Measurements from ENCODE around the gene LRP1B. TPM values are rescaled to one million over a fixed set of nuclear protein-coding genes. Genes with fewer than 3 reads are reported as not detected.
"Not testable (repeated sequence)": the region's sequence is repeated elsewhere in the genome, so short reads cannot be mapped to it uniquely, and the experiment has no call there.

LRP1B gene
- total RNA-seq, 1 donor from 2014 or later: 71.4 TPM

GRCh38 chr2:142100970-142101369 lies 29.8 kb downstream of the LRP1B start:
- no peak for DNase-seq

GRCh38 chr2:142100139-142100873 lies 30.5 kb downstream of the LRP1B start:
- DNase-seq: no peak

GRCh38 chr2:142097711-142098110 lies 33.1 kb downstream of the LRP1B start:
- DNase-seq: no peak

GRCh38 chr2:142095647-142096046 lies 35.2 kb downstream of the LRP1B start:
- DNase-seq: no peak

DNA sequence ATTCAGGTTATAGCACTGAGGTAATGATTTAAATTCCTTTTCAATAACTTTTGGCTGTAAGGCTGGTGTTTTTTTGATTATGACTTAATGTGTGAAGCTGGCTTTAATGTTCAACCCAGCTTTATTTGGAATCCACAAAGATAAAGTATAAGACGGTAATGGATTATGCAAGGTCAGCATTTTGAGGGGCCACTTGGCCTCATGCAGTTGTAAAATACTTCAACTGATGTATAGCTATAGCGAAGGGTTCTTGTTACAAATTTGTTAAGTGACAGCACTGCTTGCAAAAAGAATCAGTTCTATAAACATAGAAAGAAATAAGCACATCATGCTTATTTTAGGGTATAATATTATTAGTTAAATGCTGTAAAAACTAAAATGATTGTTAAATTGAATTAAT lies 36.6 kb downstream of the LRP1B start:
- DNase-seq: no peak

GRCh38 chr2:142088058-142088568 lies 42.7 kb downstream of the LRP1B start:
- no peak for DNase-seq

- DNase-seq: not testable (repeated sequence)
These were observed 43.2 kb downstream of the LRP1B start for GRCh38 chr2:142087585-142087984.

DNA sequence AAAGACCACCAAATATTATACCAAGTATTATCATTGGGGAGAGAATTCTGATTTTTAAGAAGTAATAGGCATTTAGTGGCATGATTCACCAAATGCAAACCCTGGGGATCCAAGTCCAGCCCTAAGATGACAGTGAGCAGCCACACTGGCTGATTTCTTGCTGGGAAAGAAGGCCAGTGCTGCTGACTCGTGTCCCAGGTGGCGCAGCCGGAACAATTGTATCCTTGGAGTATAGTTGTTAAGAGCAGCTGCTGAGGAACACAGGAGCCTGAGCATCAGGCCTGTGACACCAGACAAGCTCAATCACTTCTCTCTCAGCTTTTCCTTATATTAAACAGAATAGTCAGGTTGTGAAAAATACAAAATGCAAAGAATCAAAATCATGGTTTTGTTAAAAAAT lies 48.4 kb downstream of the LRP1B start:
- DNase-seq: no peak

DNA sequence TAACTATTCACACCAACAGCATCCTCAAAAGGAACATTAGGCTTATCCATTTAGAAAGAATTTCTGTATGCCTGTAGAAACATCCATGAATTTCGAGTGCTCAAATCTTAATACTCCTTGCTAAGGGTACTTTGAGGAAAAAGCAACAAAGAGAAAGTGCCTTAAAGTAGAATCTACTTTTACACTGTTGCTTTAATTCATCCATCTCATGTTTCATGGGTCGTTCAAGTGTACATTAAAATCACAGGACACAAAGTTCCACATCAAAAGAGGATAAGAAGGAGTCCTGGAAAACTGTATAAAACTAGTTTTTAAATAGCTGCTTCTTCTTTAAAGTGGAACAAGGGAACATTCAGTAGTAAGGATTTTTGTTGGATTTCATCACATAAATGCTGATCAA lies 54.5 kb downstream of the LRP1B start:
- DNase-seq: no peak

- no peak for DNase-seq
These were observed 55.0 kb downstream of the LRP1B start for GRCh38 chr2:142075826-142076225.

DNA sequence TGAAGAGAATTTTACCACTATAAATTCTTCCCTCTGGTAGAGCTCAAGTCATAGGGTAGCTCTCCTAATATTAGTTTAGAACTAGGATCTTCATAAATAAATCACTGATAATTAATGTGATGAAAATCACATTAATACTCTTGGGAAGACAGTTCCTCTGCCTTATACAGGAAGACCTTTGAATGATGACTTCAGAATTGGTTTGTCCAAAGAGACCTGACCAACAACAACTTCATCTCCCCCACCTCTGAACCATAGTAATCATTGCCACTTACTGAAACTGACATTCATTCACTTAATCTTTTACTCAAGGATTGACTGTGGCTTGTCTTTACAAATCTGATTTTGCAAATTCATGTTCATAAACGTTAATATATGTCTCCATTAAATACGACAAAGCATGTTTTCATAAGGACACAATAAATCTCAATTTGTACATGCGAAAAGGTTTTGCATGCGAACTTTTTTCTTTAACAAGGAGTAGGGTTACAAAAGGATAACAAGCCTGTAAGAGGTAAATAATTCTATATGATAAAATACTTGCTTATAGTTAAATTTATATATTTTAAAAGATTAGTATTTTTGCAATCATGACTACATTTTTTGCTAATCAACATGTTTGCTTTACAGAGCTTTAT lies 61.4 kb downstream of the LRP1B start:
- DNase-seq: no peak

- DNase-seq: no peak
These were observed 65.1 kb downstream of the LRP1B start for GRCh38 chr2:142065700-142066099.

- DNase-seq: no peak
These were observed 65.7 kb downstream of the LRP1B start for GRCh38 chr2:142065156-142065555.

GRCh38 chr2:142061733-142062132 lies 69.1 kb downstream of the LRP1B start:
- DNase-seq: no peak

DNA sequence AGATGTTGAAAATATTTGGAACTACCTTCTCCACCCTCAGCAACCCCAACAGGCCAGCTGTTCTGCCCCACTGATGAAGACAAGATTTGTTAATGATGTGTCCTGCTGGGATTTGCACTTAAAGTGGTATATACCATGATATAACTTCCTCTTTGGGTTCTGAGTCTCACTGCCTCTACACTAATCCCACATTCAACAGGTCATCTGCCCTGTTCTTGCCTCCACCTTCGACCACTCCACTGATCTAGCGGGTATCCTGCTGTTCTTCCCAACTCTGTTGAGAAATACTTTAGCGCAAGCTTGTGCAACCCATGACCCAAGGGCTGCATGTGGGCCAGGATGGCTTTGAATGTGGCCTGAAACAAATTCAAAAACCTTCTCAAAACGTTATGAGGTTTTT lies 72.7 kb downstream of the LRP1B start:
- DNase-seq: no peak

GRCh38 chr2:142056784-142057183 lies 74.0 kb downstream of the LRP1B start:
- no peak for DNase-seq

GRCh38 chr2:142052220-142052863 lies 78.5 kb downstream of the LRP1B start:
- no peak for DNase-seq

DNA sequence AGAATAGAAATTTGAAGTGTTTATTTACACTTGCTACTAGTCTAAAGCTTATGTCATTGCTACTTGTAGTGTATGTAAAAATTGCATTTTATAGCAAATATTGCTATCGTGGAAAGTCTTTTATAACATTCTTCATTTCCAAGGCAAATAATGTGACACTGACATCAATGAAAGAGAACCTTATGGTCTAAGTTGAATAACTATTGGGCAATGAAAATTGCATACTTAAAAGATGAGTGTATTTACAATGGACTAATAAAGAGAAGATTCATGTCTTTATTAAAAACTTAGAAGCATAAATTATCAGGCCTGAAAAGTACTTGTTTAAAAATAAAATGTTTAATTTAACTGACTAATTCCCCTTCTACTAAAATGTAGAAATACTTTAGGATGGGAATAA lies 82.2 kb downstream of the LRP1B start:
- no peak for DNase-seq

DNA sequence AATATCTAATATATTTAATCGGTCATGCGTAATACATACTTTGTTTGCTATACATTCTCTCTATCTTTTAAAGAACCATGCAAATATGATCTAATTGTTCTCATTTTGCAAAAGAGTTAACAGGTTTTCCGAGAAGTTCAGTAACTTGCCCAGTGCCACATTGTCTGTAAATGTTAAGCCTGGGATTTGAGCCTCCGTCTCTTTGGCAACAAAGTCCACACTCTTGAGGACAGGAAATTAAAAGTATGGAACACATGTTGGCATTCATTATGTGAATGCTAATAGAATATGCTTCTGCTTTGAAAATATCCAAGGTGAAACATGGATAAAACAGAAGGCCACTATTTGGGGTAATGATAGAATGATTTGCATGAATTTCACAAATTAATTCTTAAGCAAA lies 85.2 kb downstream of the LRP1B start:
- no peak for DNase-seq

GRCh38 chr2:142044197-142044596 lies 86.6 kb downstream of the LRP1B start:
- no peak for DNase-seq

DNA sequence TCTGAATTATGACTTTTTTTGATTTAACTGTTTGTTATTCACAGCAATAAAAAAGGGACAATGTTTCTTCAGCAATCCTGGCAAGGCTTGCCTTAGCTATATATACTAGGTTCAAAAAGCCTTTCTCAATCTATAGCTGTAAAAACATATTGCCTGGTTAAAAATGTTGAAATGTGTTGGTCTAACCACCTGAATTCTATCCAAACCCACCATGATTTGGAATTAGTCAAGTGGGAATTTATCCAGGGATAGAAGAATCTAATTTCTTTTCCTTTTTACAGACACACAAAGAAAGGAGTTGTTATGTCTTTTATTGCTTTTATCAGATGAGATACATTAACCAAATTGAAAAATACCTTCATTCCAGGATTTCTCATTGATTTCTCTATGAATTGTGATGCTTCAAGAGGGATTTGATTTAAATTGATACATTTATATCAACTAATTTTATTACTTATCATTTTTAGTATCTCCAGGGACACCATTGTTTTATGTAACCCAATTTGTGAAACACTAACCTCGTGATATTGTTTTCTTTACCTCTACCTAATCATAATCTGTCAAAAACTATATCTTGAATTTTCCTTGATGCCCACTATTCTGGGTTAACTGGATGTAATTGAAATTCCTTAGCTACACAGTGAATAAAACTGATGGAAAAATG lies 88.1 kb downstream of the LRP1B start:
- no peak for DNase-seq

GRCh38 chr2:142041996-142042395 lies 88.8 kb downstream of the LRP1B start:
- DNase-seq: no peak

DNA sequence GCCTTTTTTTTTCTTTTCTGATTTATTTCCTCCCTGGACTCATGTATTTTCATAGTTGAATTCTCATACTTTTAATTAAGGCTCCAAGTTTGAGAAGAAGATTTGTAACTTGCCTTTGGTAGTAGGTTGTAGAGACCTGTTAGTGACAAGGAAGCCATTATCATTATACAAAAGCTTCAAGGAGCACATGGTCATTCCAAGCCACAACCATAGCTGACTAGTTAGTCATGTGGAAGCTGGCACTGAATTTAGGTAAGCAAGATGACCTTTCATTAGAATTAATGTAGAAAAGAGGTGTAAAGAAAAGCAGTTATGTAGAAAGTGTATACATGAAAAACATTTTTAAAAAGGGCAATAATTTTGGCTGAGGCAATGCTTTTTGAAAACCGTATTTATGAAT lies 89.7 kb downstream of the LRP1B start:
- DNase-seq: no peak

All from occipital lobe (tissue), 2 donors.